Fibroblast of lung (primary cell): ENCODE measurements around the gene CNTN4.

Experiments used
- EZH2 ChIP-seq: IDR thresholded peaks from 2 replicates; pipeline ENCODE4 v1.5.1; 2012; ENCODE audit warnings: low read length, control low read depth, mild to moderate bottlenecking; ENCODE audit errors: missing control alignments
- TF ChIP-seq, protein P1 (sequence below), 2 donors: IDR thresholded peaks in 1 of 2; conservative IDR thresholded peaks in 1 of 2; 1 replicate in 1 of 2; 2 replicates in 1 of 2; pipeline ENCODE4 v1.5.1; 2011 to 2012; ENCODE audit warnings: low read length in 2 of 2, control low read depth in 1 of 2, inconsistent platforms in 1 of 2, low read depth in 1 of 2, mild to moderate bottlenecking in 1 of 2

- TF ChIP-seq, protein P1, sequence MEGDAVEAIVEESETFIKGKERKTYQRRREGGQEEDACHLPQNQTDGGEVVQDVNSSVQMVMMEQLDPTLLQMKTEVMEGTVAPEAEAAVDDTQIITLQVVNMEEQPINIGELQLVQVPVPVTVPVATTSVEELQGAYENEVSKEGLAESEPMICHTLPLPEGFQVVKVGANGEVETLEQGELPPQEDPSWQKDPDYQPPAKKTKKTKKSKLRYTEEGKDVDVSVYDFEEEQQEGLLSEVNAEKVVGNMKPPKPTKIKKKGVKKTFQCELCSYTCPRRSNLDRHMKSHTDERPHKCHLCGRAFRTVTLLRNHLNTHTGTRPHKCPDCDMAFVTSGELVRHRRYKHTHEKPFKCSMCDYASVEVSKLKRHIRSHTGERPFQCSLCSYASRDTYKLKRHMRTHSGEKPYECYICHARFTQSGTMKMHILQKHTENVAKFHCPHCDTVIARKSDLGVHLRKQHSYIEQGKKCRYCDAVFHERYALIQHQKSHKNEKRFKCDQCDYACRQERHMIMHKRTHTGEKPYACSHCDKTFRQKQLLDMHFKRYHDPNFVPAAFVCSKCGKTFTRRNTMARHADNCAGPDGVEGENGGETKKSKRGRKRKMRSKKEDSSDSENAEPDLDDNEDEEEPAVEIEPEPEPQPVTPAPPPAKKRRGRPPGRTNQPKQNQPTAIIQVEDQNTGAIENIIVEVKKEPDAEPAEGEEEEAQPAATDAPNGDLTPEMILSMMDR (conservative IDR thresholded peaks at IDR 0.05 in 1 of 2, IDR thresholded peaks at IDR 0.05 in 1 of 2; ENCODE audit: low read depth in 1 of 2, low read length in 2 of 2) = no peak
- TF ChIP-seq EZH2 = no peak
These were observed 74.0 kb downstream of the CNTN4 start for GRCh38 chr3:2172561-2173171.
